Umbilical cord (tissue), 2 donors: ENCODE results near the gene GAS1. TPM values are rescaled to one million over a fixed set of nuclear protein-coding genes. Genes with fewer than 3 reads are reported as not detected.

Experiments used
- DNase-seq: peaks from one replicate; pipeline ENCODE4 v3.0.0-alpha.2; 2015; ENCODE audit warnings: low spot score
- total RNA-seq: library from RNA; depleted of rRNA; stranded (reverse); fragments of >200 nt; gene quantifications from one replicate; pipeline ENCODE4 v1.2.3, GENCODE V29; 2014; ENCODE audit warnings: low replicate concordance; ENCODE audit not compliant: insufficient read depth

The GAS1 gene, protein sequence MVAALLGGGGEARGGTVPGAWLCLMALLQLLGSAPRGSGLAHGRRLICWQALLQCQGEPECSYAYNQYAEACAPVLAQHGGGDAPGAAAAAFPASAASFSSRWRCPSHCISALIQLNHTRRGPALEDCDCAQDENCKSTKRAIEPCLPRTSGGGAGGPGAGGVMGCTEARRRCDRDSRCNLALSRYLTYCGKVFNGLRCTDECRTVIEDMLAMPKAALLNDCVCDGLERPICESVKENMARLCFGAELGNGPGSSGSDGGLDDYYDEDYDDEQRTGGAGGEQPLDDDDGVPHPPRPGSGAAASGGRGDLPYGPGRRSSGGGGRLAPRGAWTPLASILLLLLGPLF
- total RNA-seq, result 436 TPM

GRCh38 chr9:86947146-86948073 is at the start of gene GAS1:
Gene GAS1 (minus strand): TSS chr9:86947506. CDS start chr9:86946779, 727 bp downstream.
- peak; percentile 98 for DNase-seq

DNA sequence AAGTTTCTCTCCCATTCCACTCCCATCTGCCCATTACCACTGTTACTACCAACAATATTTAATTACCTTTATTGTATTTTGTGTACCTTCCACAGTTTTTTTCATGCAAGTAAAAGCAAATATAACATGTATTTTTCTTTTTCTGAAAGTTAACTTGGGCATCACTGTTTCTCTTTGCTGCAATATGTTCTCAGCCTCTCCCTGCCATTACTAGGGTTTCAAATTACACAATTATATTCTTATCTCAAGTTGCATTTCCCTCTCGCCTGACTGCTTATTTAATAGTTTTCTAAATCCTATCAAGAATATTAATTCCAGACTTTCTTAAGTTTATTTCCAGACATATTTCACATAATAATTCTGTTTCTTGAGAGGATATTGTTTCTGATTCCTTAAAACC is 46.9 kb upstream of the GAS1 start:
- no peak for DNase-seq

- DNase-seq, result no peak
Observed at GRCh38 chr9:86993830-86994229, 46.5 kb upstream of the GAS1 start.

DNA sequence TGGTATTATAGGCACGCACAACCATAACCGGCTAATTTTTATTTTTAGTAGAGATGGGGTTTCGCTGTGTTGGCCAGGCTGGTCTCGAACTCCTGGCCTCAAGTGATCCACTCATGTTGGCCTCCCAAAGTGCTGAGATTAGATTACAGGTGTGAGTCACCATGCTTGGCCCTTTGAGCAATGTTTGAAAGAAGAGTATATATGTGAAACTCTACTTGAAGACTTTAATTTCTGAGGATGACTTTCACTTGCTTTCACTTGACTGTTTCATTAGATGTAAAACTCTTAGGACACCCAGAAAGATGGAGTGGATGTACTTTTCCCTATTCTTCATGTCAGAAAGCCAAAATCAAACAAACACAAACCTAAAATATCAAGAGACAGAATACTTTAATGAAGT is 43.8 kb upstream of the GAS1 start:
- no peak for DNase-seq

GRCh38 chr9:86990290-86990689 is 43.0 kb upstream of the GAS1 start:
- DNase-seq, result no peak

DNA sequence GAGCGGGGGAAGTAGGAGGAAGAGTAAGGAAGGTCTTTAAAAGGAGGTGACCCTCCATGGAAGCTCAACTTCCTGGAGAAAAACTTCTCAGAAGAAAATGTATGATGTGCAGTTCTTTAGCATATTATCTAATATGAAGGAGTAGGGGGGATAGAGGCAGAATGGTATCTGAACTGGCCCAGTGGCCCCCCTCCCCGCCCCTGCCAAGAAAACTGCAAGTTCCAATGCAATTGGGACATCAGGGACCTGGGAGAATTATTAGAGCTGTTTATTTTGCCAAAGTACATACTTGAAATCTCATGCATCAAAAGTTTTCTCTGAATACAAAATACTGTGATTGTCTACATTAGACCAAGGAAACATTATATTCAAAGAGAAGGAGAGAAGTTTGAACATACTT is 40.6 kb upstream of the GAS1 start:
- DNase-seq, result no peak

DNA sequence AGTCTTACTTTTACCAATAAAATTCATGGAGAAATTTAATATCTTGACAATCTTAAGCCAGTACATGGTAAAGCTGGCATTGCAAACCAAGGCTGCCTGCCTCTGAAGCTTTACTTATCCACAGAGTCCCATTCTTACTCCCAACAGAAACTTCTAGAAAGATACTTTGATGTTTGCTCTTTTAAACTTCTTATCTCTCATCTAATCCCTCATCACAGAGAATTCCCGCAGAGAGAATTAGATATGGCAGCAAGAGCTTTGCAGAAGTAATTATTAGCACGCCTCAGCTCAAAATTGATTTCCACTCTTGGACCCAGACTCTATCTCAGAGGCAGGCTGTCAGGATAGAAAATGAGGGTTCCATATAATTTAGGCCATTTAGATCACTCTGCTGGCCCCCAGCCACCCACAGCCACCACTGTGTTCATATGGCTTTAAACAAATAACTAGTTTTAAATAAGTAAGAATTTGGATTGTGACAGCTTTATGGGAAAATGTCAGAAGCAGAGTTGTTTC is 37.9 kb upstream of the GAS1 start:
- DNase-seq, result peak; percentile 87

DNA sequence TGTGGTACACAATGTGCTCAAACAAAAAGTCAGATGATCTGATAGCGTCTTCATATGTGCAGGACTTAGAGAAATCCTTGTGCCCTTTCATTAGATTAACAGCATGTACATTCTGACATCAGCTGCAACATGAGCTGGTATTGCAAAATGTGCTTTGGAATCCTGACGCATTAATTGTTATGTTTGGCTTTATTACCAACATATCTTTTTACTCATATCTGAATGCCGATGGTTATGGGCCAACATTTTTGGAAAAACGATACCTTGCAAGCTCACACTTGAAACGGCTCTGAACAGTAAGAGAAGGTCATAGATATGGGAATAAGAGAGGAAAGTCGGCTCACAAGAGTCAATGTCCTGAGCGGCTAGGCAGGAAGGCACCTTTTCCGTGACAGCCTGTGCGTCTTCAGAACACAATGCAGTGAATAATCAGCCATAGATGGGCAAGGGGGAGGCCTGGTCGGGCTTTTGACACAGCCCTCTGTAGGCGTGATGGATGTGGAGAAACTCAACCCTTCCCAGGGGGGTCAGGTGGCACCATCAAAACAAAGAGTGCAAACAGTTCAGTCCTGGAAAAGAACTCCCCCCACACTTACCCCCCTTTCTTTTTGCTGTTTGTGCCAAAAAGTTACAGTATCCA is 36.4 kb upstream of the GAS1 start:
- DNase-seq, result peak; percentile 91

DNA sequence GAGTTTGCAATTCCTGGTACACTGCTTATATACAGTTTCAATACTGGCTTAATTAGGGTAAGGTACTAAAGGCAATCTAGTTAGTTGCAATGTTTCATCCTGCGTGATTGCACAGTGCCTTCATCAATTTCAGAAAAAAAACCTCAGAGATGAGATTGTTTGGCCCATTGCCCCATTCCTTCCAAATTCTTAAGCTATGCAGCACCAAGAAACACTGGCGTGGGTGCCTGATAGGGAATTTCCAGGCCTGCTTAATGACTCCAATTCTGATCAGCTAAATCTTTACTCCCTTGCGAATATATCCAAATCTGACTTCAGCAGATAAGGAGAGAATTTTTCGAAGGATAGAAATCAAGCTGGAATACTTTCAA is 35.9 kb upstream of the GAS1 start:
- DNase-seq, result no peak

DNA sequence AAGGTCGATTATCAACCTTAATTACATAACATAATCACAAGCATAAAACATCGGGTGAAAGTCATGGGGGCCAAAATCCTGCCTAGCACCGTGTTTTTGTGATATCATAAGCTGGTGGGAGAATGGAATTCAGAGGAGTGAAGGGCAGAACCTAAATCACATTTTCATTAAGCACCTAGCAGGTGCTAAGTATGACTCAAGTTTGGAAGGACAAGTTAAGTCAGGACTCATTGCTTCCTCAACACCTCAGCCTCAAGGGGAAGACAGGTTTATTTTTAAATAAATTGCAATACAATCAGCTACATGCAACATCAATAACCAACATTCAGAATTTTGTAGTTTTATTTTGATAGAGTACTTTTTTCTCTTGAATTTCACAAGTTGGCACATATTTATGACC is 33.5 kb upstream of the GAS1 start:
- DNase-seq, result no peak

- DNase-seq, result no peak
Observed at GRCh38 chr9:86979657-86980056, 32.4 kb upstream of the GAS1 start.

DNA sequence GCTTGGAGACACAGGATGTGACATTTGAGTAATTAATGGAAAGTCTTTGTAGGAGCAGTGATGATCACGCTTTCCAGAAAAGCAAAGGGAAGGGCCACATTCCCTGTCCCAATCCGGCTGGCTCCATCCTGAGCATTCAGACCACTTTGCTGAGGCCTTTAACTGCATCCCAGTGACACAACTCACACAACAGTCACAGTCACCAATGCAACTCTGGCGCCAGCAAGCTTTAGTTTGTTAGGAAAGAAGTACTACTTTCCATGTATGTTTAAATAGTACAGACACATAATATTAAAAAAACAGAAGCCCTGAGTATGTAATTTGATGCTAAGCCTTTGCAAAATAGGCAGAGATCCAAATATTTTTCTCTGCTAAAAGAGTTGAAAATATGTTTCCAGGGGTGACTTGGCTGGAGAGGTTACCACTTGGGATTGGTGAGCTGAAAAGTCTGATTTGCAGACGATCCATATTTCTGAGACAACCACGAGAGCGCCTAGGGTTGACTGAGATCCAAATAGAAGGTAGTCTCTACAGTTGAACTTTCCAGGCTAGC is 31.7 kb upstream of the GAS1 start:
- no peak for DNase-seq

DNA sequence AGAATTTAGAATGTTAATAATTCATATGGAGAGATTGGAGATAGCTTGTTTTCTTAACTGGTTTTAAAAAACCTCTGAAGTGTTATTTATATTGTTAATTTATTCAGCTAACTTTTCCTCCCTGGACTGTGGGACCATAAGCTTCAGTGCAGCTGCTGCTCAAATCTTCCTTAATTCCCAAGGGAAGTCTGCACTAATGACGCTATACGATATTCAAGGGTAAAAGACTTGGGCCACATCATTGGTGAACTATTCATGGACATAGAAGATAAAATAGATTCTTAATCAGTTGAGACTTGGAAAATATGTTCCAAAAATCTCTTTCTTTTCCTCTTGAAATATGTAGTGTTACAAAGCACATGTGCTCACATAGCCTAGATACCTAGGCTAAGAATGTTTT is 31.1 kb upstream of the GAS1 start:
- DNase-seq, result peak; percentile 81

DNA sequence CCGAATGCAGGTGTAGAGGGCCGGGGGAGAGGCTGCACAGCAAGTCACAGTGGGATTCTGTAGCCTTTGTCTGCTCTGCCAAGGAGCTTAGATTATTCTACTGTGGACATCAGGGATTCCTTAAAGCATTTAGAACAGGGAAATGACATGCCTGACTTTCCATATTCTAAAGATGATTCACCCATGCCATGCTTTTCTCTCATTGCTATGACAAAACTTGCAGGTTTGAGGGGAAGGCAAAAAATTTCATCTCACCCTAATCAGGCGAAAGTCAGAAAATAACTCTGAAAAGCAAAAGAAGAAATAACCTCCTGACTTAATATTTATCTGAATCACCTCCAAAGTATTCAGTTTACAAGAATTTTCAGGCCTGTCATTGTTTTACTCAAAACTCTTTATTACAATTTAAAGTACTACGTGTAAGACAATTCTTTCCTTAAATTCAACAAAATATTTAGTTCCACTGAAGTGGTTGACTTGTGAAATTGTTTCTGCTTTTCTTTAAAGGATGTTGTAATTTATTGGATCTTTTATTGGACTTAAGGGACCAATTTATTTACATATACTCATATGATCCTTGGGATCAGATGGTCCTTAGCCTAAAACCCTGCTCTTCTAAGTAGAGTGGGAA is 30.0 kb upstream of the GAS1 start:
- no peak for DNase-seq

DNA sequence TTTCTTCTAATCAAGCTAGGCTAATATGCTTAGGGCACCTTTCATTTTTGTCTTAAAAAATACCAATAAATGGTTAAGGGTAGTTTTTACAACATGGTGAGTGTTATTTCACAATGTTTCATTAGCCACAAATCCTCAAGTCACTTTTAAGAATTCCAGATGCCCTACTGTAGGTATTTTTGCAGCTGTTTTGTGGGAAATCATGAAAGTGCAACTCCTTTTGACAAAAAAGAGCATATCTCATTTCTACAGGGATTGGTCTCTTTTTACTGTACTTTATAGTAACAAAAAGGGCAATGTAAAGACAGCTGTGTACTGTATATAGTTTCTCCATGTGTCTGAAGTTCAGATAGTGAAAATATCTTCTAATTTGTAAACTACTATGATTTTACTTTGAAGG is 28.3 kb upstream of the GAS1 start:
- DNase-seq, result peak; percentile 83

DNA sequence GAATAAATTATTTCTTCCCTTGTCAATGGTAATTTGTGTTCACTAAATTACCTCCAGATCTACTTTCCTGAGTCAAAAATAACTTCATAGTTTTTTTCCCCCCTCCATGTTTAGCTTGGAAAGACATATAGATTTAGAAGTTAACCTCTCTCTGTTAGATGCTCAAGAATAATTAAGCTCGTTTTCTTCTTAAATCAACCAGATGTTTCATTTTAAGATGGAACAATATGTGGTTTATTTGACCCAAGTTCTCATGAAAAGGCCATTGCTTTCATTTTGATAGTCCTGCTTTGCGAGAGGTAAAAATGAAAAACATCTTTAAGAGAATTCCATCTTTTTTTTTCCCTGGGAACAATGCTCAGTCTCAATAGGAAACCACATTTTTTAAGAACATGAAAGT is 27.7 kb upstream of the GAS1 start:
- DNase-seq, result no peak

DNA sequence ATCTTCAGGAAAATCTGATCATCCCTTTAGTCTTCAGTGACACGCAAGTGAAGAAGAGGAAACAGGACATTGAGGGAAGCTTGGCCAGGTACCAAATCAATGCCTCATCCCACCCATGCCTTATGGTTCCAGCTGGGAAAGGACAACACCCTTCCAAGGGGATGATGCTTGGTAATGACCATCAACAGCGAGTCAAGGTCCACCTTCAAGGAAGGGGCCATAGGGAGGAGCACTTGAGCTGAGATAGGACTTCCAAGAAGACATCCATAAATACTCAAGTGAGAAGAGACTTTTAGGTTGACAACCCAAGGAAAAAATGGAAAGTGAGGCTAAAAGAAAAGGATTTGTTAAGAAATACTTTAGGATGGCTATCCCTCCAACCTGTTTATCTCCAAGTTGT is 27.1 kb upstream of the GAS1 start:
- no peak for DNase-seq

DNA sequence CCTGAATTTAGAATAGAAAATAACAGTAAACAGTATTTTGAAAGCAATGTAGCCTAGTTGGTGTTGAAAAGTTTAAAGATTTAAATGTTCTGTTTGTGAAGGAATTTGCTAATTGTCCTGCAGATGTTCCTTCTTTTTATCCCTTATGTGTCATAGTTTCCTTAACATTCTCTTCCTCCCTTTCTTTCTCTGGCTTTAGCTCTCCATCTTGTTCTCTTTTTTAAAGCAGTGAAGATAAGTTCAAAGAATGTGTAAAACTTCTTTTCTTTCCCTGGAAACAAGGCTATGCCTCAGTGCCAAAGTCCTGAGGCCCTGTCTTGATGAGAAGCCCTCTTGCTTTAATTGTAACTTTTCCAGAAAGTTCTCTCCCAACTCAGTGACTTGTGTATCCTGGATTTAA is 24.4 kb upstream of the GAS1 start:
- DNase-seq, result no peak

GRCh38 chr9:86968258-86968920 is 21.1 kb upstream of the GAS1 start:
- no peak for DNase-seq

DNA sequence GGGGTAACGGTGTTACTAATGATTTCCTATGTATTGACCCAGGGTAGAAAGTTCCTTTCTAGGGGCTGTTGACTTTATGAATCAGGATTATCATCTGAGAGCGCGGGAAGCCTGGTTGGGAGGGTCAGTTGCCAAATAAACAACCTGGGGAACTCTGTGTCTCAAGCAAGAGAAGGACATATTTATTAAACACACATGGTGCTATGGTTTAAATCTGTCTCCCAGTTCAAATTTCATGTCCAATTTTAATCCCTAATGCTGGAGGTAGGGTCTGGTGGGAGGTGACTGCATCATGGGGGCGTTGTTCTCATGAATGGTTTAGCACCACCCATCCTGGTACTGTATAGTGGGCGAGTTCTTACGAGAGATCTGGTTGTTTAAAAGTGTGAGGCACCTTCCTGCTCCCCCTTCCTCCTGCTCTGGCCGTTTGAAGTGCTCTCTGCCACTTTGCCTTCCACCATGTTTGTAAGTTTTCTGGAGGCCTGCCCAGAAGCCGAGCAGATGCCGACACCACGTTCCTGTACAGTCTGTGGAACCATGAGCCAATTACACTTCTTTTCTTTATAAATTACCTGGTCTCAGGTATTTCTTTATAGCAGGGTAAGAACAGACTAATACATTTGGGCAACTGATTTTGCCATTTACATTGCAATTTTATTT is 19.7 kb upstream of the GAS1 start:
- DNase-seq, result no peak
